GM12878 (cell line): ENCODE measurements around the gene ARHGEF18.
"Not testable (repeated sequence)": the region's sequence is repeated elsewhere in the genome, so short reads cannot be mapped to it uniquely, and the experiment has no call there.

Experiments
- BCL11A ChIP-seq: IDR thresholded peaks from 2 replicates; pipeline ENCODE4 v1.6.1; 2011; ENCODE audit warnings: low read depth, low read length
- CREB1 ChIP-seq: IDR thresholded peaks from 2 replicates; pipeline ENCODE4 v1.6.1; 2012; ENCODE audit warnings: low read depth, mild to moderate bottlenecking, inconsistent platforms
- EGR1 ChIP-seq, 2 experiments: IDR thresholded peaks; 1 replicate in 1 of 2; 2 replicates in 1 of 2; pipeline ENCODE4 v1.6.1; 2011 to 2012; ENCODE audit warnings: low read depth in 2 of 2, low read length in 2 of 2, borderline replicate concordance in 1 of 2, mild to moderate bottlenecking in 1 of 2, moderate library complexity in 1 of 2
- ETV6 ChIP-seq, 2 experiments: fragments of 450-650 bp in 1 of 2; IDR thresholded peaks in 1 of 2; conservative IDR thresholded peaks in 1 of 2; 2 replicates each; pipeline ENCODE4 v1.6.1; 2014; ENCODE audit warnings: antibody characterized with exemption in 1 of 2, borderline replicate concordance in 1 of 2, low read depth in 1 of 2, mild to moderate bottlenecking in 1 of 2, moderate library complexity in 1 of 2
- EZH2 ChIP-seq: IDR thresholded peaks from 2 replicates; pipeline ENCODE4 v1.6.1; 2012; ENCODE audit warnings: low read depth, mild to moderate bottlenecking, control low read depth, inconsistent platforms, low read length, borderline replicate concordance; ENCODE audit not compliant: control insufficient read depth
- PKNOX1 ChIP-seq: fragments of 450-650 bp; IDR thresholded peaks from 2 replicates; pipeline ENCODE4 v1.6.1; 2016; ENCODE audit warnings: mild to moderate bottlenecking
- POLR2AphosphoS2 ChIP-seq: IDR thresholded peaks from 2 replicates; pipeline ENCODE4 v1.6.1; 2011; ENCODE audit warnings: low read depth, mild to moderate bottlenecking, low read length, improper control_type of control experiment, moderate library complexity
- RBBP5 ChIP-seq: fragments of 200-600 bp; sonication (generic); conservative IDR thresholded peaks from 2 replicates; pipeline ENCODE4 v1.6.1; 2016
- RFX5 ChIP-seq: IDR thresholded peaks from 2 replicates; pipeline ENCODE4 v1.6.1; 2011; ENCODE audit warnings: low read depth, low read length, improper control_type of control experiment
- SP1 ChIP-seq: IDR thresholded peaks from one replicate; pipeline ENCODE4 v1.6.1; 2011; ENCODE audit warnings: low read depth, low read length
- ZBTB40 ChIP-seq: fragments of 450-650 bp; IDR thresholded peaks from 2 replicates; pipeline ENCODE4 v1.6.1; 2016; ENCODE audit warnings: mild to moderate bottlenecking, moderate library complexity, borderline replicate concordance
- ZNF217 ChIP-seq: fragments of 450-650 bp; IDR thresholded peaks from 2 replicates; pipeline ENCODE4 v1.6.1; 2017; ENCODE audit warnings: antibody characterized with exemption, mild to moderate bottlenecking

- not testable (repeated sequence) for TF ChIP-seq BCL11A; POLR2AphosphoS2; EGR1 (IDR thresholded peaks at IDR 0.05; ENCODE audit: borderline replicate concordance in 1 of 2, low read depth in 2 of 2, low read length in 2 of 2); ZBTB40; RBBP5; RFX5; SP1; ZNF217; ETV6 (conservative IDR thresholded peaks at IDR 0.05 in 1 of 2, IDR thresholded peaks at IDR 0.05 in 1 of 2; ENCODE audit: borderline replicate concordance in 1 of 2, low read depth in 1 of 2); EZH2; CREB1; PKNOX1
Observed at GRCh38 chr19:7368866-7369265, 20.1 kb downstream of the ARHGEF18 start.
